Brain microvascular endothelial cell (primary cell): ENCODE data around the gene TBC1D1.
A peak's percentile ranks its signal among the peaks of the same experiment; 100 is the strongest.

Source experiments
- DNase-seq: peaks from one replicate; pipeline ENCODE4 v3.0.0-alpha.2; 2020
- H3K27ac ChIP-seq: fragments of 250-450 bp; sonication (Bioruptor Pico); 2 replicates; pipeline ENCODE4 v1.5.1; 2020; ENCODE audit warnings: mild to moderate bottlenecking, moderate library complexity
- H3K27me3 ChIP-seq: fragments of 250-450 bp; sonication (Bioruptor Pico); replicated peaks from 2 replicates; pipeline ENCODE4 v1.5.1; 2020; ENCODE audit warnings: mild to moderate bottlenecking
- H3K36me3 ChIP-seq: fragments of 250-450 bp; sonication (Bioruptor Pico); replicated peaks from 2 replicates; pipeline ENCODE4 v1.5.1; 2020; ENCODE audit warnings: mild to moderate bottlenecking
- H3K4me3 ChIP-seq: 2 replicates; pipeline ENCODE4 v1.5.1; 2011; ENCODE audit warnings: low read depth, mild to moderate bottlenecking, control low read depth, low read length, moderate library complexity
- CTCF ChIP-seq: IDR thresholded peaks from 2 replicates; pipeline ENCODE4 v1.5.1; 2011; ENCODE audit warnings: low read depth, mild to moderate bottlenecking, moderate library complexity, low read length, control low read depth, inconsistent platforms; ENCODE audit errors: missing control alignments
- in situ Hi-C: cut with HindIII; loops from 2 replicates; pipeline ENCODE4 v1.10.0; 2017; ENCODE audit warnings: low sequenced_read_pairs, low pct_ligation_motif_present

Gene TBC1D1

GRCh38 chr4:38037612-38038011, 146.7 kb downstream of the TBC1D1 start:
- Histone ChIP-seq H3K27ac (no peak overlapping the region), H3K36me3 (no peaks in the 10 kb centered on the region), H3K4me3 (no peak overlapping the region), H3K27me3 (no peaks in the 10 kb centered on the region)
- in situ Hi-C loops: no loop called here
- no peak for DNase-seq
- TF ChIP-seq CTCF: no peak

GRCh38 chr4:38040619-38041018, 149.7 kb downstream of the TBC1D1 start:
- Histone ChIP-seq H3K27me3 (no peaks in the 10 kb centered on the region), H3K36me3 (peaks cover 8% of the 10 kb centered on the region), H3K27ac (no peak overlapping the region), H3K4me3 (no peak overlapping the region)
- in situ Hi-C loops: no loop called here
- DNase-seq: no peak
- TF ChIP-seq CTCF: no peak

- in situ Hi-C loops: no loop called here
- H3K27ac ChIP-seq: no peak overlapping the region
- H3K36me3 ChIP-seq: peaks cover 11% of the 10 kb centered on the region
- no peaks in the 10 kb centered on the region for H3K27me3 ChIP-seq
- DNase-seq: no peak
- TF ChIP-seq CTCF: no peak
- H3K4me3 ChIP-seq: no peak overlapping the region
Measured at GRCh38 chr4:38044060-38044459, 153.2 kb downstream of the TBC1D1 start.

- no peak for TF ChIP-seq CTCF
- Histone ChIP-seq H3K4me3 (no peak overlapping the region), H3K27ac (no peak overlapping the region), H3K27me3 (no peaks in the 10 kb centered on the region), H3K36me3 (peaks cover 11% of the 10 kb centered on the region)
- in situ Hi-C loops: no loop called here
- DNase-seq: no peak
Measured at GRCh38 chr4:38045289-38045988, 154.6 kb downstream of the TBC1D1 start.

- H3K36me3 ChIP-seq: peaks cover 11% of the 10 kb centered on the region
- no peaks in the 10 kb centered on the region for H3K27me3 ChIP-seq
- peak; percentile 15 for TF ChIP-seq CTCF
- H3K27ac ChIP-seq: no peak overlapping the region
- peak; percentile 18 for DNase-seq
- in situ Hi-C loops: no loop called here
- no peak overlapping the region for H3K4me3 ChIP-seq
Measured at GRCh38 chr4:38046727-38047489, 156.0 kb downstream of the TBC1D1 start.
